ENCODE results near the gene FTH1. TPM values are rescaled to one million over a fixed set of nuclear protein-coding genes. Genes with fewer than 3 reads are reported as not detected.

FTH1 gene
- 406 and 415 TPM in 2 replicates for total RNA-seq (2014; rRNA removed; shearing (Covaris generic))

DNA sequence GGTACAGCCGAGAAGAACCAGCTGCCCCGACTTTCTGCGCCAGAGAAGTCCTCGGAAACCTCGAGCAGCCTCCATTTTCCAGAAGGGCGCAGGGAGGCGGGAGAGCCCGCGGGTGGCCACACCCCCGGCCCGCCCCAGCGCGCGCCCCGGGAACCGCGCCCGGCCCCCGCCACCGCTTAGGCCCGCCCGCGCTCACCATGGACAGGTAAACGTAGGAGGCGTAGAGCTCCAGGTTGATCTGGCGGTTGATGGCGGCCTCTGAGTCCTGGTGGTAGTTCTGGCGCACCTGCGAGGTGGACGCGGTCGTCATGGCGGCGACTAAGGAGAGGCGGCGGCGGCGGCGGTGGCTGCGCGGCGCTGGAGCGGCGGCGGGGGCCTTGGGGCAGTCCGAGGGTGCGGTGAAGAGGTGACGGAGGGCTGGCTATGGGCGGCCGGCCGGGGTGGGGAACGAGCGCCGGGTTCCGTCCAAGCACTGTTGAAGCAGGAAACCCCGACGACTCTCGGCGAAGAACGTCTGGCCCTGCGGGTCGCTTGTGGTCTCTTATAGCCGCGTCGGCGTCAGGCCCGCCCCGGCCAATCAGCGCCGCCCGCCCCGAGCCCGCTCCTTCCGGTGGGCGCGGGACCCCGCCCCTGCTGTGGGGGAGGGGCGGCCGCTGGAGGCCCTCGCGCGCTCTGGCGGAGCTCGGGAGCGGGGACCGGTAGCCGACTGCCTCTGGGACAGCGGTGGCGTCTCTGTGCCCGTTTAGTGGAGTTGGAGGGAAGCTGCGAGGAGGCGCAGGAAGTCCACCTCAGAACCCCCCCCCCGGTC, at the start of gene FTH1:
TSS of gene FTH1 (minus strand) at position 519 of the 808 bp plus-strand sequence. CDS start at position 310, 209 bp downstream.

DNA sequence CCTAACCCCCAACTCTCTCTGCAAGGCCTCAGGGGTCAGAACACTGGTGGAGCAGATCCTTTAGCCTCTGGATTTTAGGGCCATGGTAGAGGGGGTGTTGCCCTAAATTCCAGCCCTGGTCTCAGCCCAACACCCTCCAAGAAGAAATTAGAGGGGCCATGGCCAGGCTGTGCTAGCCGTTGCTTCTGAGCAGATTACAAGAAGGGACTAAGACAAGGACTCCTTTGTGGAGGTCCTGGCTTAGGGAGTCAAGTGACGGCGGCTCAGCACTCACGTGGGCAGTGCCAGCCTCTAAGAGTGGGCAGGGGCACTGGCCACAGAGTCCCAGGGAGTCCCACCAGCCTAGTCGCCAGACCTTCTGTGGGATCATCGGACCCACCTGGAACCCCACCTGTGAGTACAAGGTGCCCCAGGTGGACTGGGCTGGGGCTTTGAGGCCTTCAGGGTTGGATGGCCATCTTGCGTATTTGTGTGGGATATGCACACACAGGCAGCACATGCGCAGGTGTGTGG, 17.3 kb downstream of the FTH1 start, which contains the start of gene BEST1:
TSS of gene BEST1 (plus strand) at position 317 of the 513 bp plus-strand sequence. CDS start 1,456 bp downstream, outside the sequence.

GRCh38 chr11:61917334-61918109, 49.9 kb downstream of the FTH1 start, which contains the start of gene RAB3IL1:
Gene RAB3IL1, minus strand, starts transcription at chr11:61917566. Its CDS starts 199 bp downstream, at chr11:61917367.

Small RNA genes within 50 kb of the gene (small RNA-seq; reads per million reads assigned to genes)
- gene RNU6-1243P: not detected

Other genes with a start within 250 kb of the FTH1 start
- gene MYRF, start 215.0 kb downstream of the FTH1 start, total RNA-seq (2014; rRNA removed; shearing (Covaris generic)): 3.1 and 4.8 TPM in 2 replicates
- gene TMEM258, start 175.0 kb downstream of the FTH1 start, total RNA-seq (2014; rRNA removed; shearing (Covaris generic)): 99.8 and 137 TPM in 2 replicates
- 112 and 115 TPM in 2 replicates for gene FEN1, start 174.7 kb downstream of the FTH1 start, total RNA-seq (2014; rRNA removed; shearing (Covaris generic))
- gene FADS1, start 150.6 kb downstream of the FTH1 start, total RNA-seq (2014; rRNA removed; shearing (Covaris generic)): 96.9 and 104 TPM in 2 replicates
- gene FADS2, start 139.3 kb downstream of the FTH1 start, total RNA-seq (2014; rRNA removed; shearing (Covaris generic)): 10.9 and 13.8 TPM in 2 replicates
- 74.2 and 81.4 TPM in 2 replicates for gene FADS3, start 76.1 kb downstream of the FTH1 start, total RNA-seq (2014; rRNA removed; shearing (Covaris generic))
- 2.8 and 3.7 TPM in 2 replicates for gene RAB3IL1, start 50.1 kb downstream of the FTH1 start, total RNA-seq (2014; rRNA removed; shearing (Covaris generic))
- 3.8 and 5.7 TPM in 2 replicates for gene BEST1, start 17.3 kb downstream of the FTH1 start, total RNA-seq (2014; rRNA removed; shearing (Covaris generic))
- 95.3 and 112 TPM in 2 replicates for gene INCENP, start 156.4 kb upstream of the FTH1 start, total RNA-seq (2014; rRNA removed; shearing (Covaris generic))
- gene SCGB1D1, start 222.6 kb upstream of the FTH1 start, total RNA-seq (2014; rRNA removed; shearing (Covaris generic)): not detected in 2 replicates
- not detected in 2 replicates for gene SCGB2A1, start 241.0 kb upstream of the FTH1 start, total RNA-seq (2014; rRNA removed; shearing (Covaris generic))